Uterus (tissue), 2 donors: ENCODE results near the gene TAS1R3.

Experiments
- CTCF ChIP-seq, 4 experiments: fragments of 200-600 bp in 2 of 4; fragments of 450-650 bp in 2 of 4; sonication (generic) in 2 of 4; IDR thresholded peaks; one replicate each; pipeline ENCODE4 v1.5.1; 2016 to 2019; ENCODE audit warnings: antibody characterized with exemption in 4 of 4, mild to moderate bottlenecking in 2 of 4, moderate library complexity in 1 of 4
- POLR2A ChIP-seq, 2 donors: fragments of 450-650 bp; IDR thresholded peaks; one replicate each; pipeline ENCODE4 v1.6.1; 2016; ENCODE audit warnings: antibody characterized with exemption in 2 of 2, mild to moderate bottlenecking in 1 of 2, moderate library complexity in 1 of 2

- TF ChIP-seq CTCF (IDR thresholded peaks at IDR 0.05) (no peak), POLR2A (IDR thresholded peaks at IDR 0.05) (no peak)
Measured at GRCh38 chr1:1325288-1326074, 5.6 kb upstream of the TAS1R3 start.
